HG03565 (cell line): Measurements from ENCODE around the gene EIF5A2.

Source experiments
- ATAC-seq: cut with Tn5 transposase; IDR thresholded peaks from one replicate; pipeline ENCODE4 v1.9.1; 2021; ENCODE audit warnings: mild to moderate bottlenecking, moderate library complexity; ENCODE audit not compliant: unreplicated experiment

EIF5A2 gene

DNA sequence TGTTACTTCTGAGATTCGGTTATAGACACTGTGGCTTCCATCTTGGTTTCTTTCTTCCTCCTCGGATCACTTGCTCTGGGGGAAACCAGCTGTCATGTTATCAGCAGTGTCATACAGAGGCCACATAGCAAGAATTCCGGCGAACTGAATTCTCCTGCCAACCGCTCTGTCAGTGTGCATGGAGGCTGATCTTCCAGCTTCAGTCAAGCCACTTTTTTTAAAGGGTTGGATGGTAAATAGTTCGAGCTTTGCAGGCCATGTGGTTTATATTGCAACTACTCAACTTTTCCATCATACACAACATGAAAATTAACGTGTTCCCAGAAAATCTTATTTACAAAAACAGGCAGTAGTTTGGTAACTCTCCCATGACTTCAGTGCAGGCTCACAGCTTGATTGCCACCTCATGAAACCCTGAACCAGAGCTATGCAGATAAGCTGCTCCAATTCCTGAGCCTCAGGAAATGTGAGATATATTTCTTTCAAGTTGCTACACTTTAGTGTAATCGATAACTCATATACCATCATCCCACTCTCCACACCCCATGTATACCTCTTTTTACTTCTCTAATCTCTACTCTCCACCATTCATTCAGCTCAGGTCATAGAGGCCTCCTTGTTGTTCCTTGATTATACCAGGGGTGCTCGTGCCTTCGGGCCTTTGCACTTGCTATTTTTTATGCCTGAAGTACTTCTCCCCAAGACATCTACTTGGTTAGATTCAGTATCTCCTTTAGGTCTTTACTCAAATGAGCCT lies 45.6 kb downstream of the EIF5A2 start:
- no peak for ATAC-seq

DNA sequence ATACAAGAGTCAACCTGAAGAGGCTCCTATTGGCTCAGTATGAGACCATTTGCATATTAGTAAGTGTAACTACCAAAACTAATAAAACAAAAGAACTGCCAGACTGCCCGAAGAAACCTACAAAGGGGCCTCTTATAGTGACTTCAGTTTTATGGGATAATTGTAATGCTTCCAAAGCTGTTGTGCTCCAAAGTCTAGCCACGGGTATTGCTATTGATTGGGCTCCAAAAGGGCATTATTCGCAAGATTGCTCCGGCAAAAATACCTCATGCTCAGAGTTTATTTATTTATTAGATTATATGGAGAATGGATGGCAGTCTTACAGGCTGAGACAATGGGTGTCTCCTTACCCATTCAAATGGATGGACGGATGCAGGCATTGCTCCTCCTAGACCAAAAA lies 49.8 kb downstream of the EIF5A2 start:
- ATAC-seq, result no peak

DNA sequence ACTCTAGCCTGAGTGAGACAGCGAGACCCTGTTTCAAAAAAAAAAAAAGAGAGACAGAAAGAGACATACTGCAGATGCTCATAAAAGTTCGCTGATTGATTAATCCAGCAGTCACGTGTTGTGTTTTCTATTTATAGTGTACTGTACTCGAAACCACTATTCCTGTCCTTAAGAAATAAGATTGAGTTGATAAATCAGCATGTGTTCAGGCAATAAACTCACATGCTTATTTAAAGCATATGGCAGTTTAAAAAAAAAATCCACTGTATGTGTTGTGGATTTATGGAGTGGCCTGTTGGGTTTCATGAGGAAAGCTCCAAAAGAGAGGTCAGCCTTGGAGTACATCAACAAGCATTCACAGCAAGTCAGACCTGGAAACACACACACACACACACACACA lies 56.1 kb downstream of the EIF5A2 start:
- no peak for ATAC-seq

DNA sequence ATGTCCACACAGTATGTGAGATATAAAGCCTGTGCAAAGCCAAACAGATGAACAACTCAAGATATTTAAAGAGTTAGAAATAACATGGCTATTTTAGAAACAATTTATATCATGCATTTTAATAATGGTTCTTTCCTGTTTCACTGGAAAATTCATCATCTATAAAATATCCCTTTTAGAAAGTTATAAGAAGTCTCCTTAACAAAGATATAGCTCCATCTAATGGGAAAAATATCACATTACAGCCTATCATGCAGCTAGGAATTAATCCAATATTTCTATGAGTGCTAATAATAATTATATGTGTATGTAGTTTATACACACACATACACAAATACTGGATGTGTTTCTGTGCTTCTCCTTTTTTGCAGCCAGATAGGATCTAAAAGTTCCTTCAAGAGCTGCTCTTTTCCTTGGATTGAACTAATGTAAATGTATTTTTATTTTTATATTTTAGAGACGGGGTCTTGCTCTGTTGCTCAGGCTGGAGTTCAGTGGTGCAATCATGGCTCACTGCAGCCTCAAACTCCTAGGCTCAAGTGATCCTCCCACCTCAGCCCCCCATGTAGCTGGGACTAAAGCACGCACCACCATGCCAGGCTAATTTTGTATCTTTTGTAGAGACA lies 60.0 kb downstream of the EIF5A2 start:
- no peak for ATAC-seq

GRCh38 chr3:170844377-170844776 lies 64.1 kb downstream of the EIF5A2 start:
- no peak for ATAC-seq

DNA sequence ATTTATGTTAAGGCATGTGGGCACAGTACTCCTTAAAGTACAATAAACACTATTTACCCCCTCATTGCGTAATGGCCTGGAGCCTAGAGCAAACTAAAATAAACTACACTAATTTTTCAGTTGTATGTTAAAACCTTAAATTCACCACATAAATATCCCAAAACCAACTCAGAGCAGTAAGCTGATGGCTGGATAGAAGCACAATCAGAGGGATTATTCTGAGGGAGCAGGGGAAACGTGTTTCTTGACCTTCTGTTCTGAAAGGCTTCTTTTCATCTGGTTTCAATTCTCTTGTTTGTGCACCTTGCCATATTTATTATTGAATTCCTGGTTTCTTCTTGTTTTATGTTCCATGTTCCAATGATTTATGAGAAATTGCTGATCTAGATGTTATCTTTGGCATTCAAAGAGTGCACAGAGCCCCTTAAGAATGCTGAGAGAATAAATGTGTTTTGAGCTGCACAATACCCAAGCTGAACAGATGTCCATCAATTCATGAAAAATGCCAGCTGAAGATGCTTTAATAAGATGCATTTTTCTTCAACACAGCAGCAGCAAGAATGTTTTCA lies 68.1 kb downstream of the EIF5A2 start:
- no peak for ATAC-seq

DNA sequence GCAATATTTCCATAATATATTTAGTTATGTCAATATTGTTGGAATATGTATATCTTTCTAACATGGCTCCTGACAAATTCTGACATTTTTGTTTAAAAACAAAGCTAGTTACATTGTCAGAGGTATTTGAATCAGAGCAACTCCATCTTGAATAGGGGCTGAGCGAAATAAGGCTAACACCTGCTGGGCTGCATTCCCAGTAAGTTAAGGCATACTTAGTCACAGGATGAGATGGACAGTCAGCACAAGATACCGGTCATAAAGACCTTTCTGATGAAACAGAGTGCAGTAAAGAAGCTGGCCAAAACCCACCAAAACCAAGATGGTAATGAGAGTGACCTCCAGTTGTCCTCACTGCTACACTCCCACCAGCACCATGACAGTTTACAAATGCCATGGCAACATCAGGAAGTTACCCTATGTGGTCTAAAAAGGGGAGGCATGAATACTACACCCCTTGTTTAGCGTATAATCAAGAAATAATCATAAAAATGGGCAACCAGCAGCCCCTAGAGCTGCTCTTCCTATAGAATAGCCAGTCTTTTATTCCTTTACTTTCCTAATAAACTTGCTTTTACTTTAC lies 68.8 kb downstream of the EIF5A2 start:
- no peak for ATAC-seq
